ENCODE data around the gene EIF4EBP2. TPM values are rescaled to one million over a fixed set of nuclear protein-coding genes. Genes with fewer than 3 reads are reported as not detected.

EIF4EBP2 gene
- polyA plus RNA-seq, 1 of the 3 experiments (the other 2 are of a cell fraction), result 9.9 TPM

DNA sequence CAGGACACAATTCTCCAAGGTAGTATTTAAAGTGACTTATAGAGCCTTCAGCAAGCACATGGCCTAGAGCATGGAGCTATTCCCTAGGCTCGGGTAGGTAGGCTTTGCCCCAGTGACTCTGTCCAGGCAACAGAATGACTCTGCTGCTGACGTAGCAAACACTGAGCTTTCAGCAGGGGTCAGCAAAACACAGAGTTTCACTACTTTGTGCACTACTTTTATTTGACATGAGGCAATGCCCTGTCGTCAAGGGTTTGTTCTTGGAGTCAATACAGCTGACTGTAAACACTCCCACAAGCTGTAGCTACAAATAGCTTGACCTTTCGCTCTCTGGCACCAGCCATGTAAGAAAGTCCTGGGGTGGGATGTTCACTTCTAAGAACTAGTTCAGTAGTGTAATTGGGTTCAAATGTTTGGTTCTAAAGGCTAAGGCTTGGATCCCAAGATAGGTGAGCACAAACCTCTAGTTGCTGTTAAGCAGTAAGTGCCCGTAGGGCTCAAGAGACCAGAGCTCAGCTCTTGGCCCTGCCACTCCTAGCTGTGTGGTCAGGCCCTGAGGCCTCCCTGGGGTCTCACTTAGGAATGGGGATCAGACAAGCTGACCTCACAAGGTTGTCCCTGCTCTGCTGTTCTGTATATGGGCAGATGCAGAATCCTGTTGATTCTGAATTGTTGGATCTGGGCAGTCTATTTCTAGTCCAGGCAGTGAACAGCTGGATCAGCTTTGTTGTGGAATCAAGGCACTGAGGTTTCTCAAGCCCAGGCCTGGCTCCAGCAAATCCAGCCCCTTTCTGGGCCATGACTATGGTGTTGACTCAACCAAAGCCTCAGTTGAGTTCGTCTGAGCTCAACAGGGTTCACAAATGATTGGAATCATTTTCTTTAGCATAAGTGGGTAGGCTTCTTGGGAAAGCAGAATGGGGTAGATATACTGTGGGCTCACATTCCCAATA, 26.8 kb downstream of the EIF4EBP2 start:
- ChIA-PET CTCF (interaction anchor here (1.3 kb wide), 2 partner anchors 10 to 11 kb away, joined by 3 read pairs; partner anchors contain the start of gene NODAL), POLR2A (no interaction called here)
- H4K20me1 ChIP-seq (ENCODE audit: insufficient read depth), result no peaks in the 10 kb centered on the region
- DNase-seq, result no peak
- H3K27ac ChIP-seq (ENCODE audit: low read depth in 2 of 2, low read length in 1 of 2), result no peak overlapping the region
- no peaks in the 10 kb centered on the region for H3K9me3 ChIP-seq
- 77% methylated on average over 5 of the region's 6 CpGs for WGBS (ENCODE audit: low lambda C conversion rate)
- H3K9ac ChIP-seq, result no peak overlapping the region
- H3K4me1 ChIP-seq (ENCODE audit: control insufficient read depth in 1 of 2, insufficient read depth in 2 of 2, low read depth in 1 of 2, low read length in 1 of 2), result peaks cover 0 to 7% of the 10 kb centered on the region in 2 experiments; a peak in 1 of 4 replicates
- H3K36me3 ChIP-seq (replicated peaks in 1 of 2; ENCODE audit: control insufficient read depth in 1 of 2, insufficient read depth in 2 of 2, low read length in 1 of 2), result peaks cover 20 to 30% of the 10 kb centered on the region in 2 experiments
- H3K4me3 ChIP-seq (ENCODE audit: low read depth in 2 of 2, low read length in 1 of 2), result no peak overlapping the region
- no peaks in the 10 kb centered on the region for H3K79me2 ChIP-seq (ENCODE audit: insufficient read depth)
- H2AFZ ChIP-seq (ENCODE audit: low read depth), result no peak overlapping the region
- H3K9me2 ChIP-seq, result no peaks in the 10 kb centered on the region
- no peak for TF ChIP-seq POLR2AphosphoS5 (IDR thresholded peaks at IDR 0.05; ENCODE audit: low read depth, low read length)
- no peak for TF ChIP-seq EZH2phosphoT487 (IDR thresholded peaks at IDR 0.05; ENCODE audit: borderline replicate concordance, low read depth)
- no peak for TF ChIP-seq ELF1 (IDR thresholded peaks at IDR 0.05)
- TF ChIP-seq USF1 (IDR thresholded peaks at IDR 0.05; ENCODE audit: borderline replicate concordance, low read depth), result no peak
- no peak for TF ChIP-seq IRF3 (IDR thresholded peaks at IDR 0.05; ENCODE audit: low read depth, low read length)
- no peak for TF ChIP-seq FOXJ3 (CRISPR knock-in tag; IDR thresholded peaks at IDR 0.05)
- TF ChIP-seq CHD2 (IDR thresholded peaks at IDR 0.05; ENCODE audit: low read length, partially characterized antibody), result no peak
- TF ChIP-seq MXI1 (IDR thresholded peaks at IDR 0.05; ENCODE audit: low read depth, low read length), result no peak
- TF ChIP-seq FOSL2 (IDR thresholded peaks at IDR 0.05; ENCODE audit: borderline replicate concordance, low read depth), result no peak
- TF ChIP-seq SMC3 (IDR thresholded peaks at IDR 0.05; ENCODE audit: low read depth, low read length), result no peak
- no peak for TF ChIP-seq YY1 (IDR thresholded peaks at IDR 0.05; ENCODE audit: low read depth)
- TF ChIP-seq USF2 (IDR thresholded peaks at IDR 0.05; ENCODE audit: borderline replicate concordance, low read depth, low read length), result no peak
- no peak for TF ChIP-seq RXRA (IDR thresholded peaks at IDR 0.05; ENCODE audit: borderline replicate concordance, low read depth)
- TF ChIP-seq, protein P1, sequence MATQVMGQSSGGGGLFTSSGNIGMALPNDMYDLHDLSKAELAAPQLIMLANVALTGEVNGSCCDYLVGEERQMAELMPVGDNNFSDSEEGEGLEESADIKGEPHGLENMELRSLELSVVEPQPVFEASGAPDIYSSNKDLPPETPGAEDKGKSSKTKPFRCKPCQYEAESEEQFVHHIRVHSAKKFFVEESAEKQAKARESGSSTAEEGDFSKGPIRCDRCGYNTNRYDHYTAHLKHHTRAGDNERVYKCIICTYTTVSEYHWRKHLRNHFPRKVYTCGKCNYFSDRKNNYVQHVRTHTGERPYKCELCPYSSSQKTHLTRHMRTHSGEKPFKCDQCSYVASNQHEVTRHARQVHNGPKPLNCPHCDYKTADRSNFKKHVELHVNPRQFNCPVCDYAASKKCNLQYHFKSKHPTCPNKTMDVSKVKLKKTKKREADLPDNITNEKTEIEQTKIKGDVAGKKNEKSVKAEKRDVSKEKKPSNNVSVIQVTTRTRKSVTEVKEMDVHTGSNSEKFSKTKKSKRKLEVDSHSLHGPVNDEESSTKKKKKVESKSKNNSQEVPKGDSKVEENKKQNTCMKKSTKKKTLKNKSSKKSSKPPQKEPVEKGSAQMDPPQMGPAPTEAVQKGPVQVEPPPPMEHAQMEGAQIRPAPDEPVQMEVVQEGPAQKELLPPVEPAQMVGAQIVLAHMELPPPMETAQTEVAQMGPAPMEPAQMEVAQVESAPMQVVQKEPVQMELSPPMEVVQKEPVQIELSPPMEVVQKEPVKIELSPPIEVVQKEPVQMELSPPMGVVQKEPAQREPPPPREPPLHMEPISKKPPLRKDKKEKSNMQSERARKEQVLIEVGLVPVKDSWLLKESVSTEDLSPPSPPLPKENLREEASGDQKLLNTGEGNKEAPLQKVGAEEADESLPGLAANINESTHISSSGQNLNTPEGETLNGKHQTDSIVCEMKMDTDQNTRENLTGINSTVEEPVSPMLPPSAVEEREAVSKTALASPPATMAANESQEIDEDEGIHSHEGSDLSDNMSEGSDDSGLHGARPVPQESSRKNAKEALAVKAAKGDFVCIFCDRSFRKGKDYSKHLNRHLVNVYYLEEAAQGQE (IDR thresholded peaks at IDR 0.05; ENCODE audit: low read depth, low read length), result no peak
- no peaks in the 10 kb centered on the region for H3F3A ChIP-seq (replicated peaks; ENCODE audit: insufficient read depth)
- H3K4me2 ChIP-seq, result no peak overlapping the region
- no peaks in the 10 kb centered on the region for H3K27me3 ChIP-seq (ENCODE audit: insufficient read depth)
